HEK293 (cell line): Measurements from ENCODE around the gene PCDH12.

ENCODE experiments used
- CTCF ChIP-seq: fragments of 450-650 bp; formaldehyde crosslinking; IDR thresholded peaks from 2 replicates; pipeline ENCODE4 v1.5.1; 2016; ENCODE audit warnings: missing biosample characterization, missing genetic modification characterization
- REST ChIP-seq: fragments of 450-650 bp; formaldehyde crosslinking; IDR thresholded peaks from 2 replicates; pipeline ENCODE4 v1.5.1; 2016; ENCODE audit warnings: missing biosample characterization, missing genetic modification characterization
- ZNF488 ChIP-seq: fragments of 450-650 bp; formaldehyde crosslinking; IDR thresholded peaks from 2 replicates; pipeline ENCODE4 v1.5.1; 2016; ENCODE audit warnings: missing biosample characterization, missing genetic modification characterization
- ZNF558 ChIP-seq: fragments of 450-650 bp; formaldehyde crosslinking; IDR thresholded peaks from 2 replicates; pipeline ENCODE4 v1.5.1; 2016; ENCODE audit warnings: missing biosample characterization, missing genetic modification characterization
- ZNF747 ChIP-seq: fragments of 450-650 bp; formaldehyde crosslinking; IDR thresholded peaks from 2 replicates; pipeline ENCODE4 v1.5.1; 2016; ENCODE audit warnings: missing biosample characterization, missing genetic modification characterization
- ZNF777 ChIP-seq: fragments of 450-650 bp; formaldehyde crosslinking; IDR thresholded peaks from 2 replicates; pipeline ENCODE4 v1.5.1; 2017; ENCODE audit warnings: missing biosample characterization, missing genetic modification characterization, borderline replicate concordance

DNA sequence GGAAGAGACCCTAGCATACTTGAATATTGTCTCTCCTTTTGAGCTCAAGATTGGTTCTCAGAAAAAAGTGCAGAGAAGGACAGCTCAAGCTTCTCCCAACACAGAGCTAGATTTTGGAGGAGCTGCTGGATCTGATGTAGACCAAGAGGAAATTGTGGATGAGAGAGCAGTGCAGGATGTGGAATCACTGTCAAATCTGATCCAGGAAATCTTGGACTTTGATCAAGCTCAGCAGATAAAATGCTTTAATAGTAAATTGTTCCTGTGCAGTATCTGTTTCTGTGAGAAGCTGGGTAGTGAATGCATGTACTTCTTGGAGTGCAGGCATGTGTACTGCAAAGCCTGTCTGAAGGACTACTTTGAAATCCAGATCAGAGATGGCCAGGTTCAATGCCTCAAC is 20.4 kb upstream of the PCDH12 start:
- TF ChIP-seq ZNF747 (tag by site-specific recombination) (no peak), ZNF488 (tag by site-specific recombination) (no peak), REST (tag by site-specific recombination) (no peak), CTCF (tag by site-specific recombination) (no peak), ZNF777 (tag by site-specific recombination) (no peak), ZNF558 (tag by site-specific recombination) (no peak)
